ENCODE measurements around the gene RASL12.
"Not testable (repeated sequence)": the region's sequence is repeated elsewhere in the genome, so short reads cannot be mapped to it uniquely, and the experiment has no call there.

RASL12 gene

GRCh38 chr15:65028921-65029735, 38.7 kb downstream of the RASL12 start, which contains the start of gene MTFMT:
Gene MTFMT (minus strand): TSS chr15:65029639. CDS start chr15:65029613, 26 bp downstream.
- DNase-seq (ENCODE audit: low read depth, low spot score), result no peak

- DNase-seq (ENCODE audit: low read depth, low spot score), result no peak
Observed at GRCh38 chr15:65028338-65028737, 39.5 kb downstream of the RASL12 start.

- DNase-seq (ENCODE audit: low read depth, low spot score), result no peak
Observed at GRCh38 chr15:65027593-65027992, 40.2 kb downstream of the RASL12 start.

DNA sequence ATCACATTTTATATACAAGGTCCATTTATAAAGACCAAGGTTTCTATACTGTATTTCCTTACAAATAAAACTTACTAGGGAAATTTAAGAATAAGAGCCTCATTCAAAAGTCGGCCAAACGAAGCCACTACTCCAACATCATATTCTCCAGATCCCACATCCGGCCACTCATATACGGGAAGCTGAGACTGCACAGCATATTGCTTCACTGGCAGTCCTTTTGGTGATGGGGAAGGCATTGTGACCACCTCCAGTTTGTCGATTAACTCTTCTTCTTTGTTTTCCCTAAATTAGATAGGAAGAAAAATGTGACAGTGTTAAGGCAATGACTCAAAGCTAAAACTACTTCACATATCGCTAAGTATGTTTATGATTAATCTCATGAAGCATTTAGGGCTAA, 41.0 kb downstream of the RASL12 start:
- DNase-seq (ENCODE audit: low read depth, low spot score), result no peak

GRCh38 chr15:65021488-65021887, 46.3 kb downstream of the RASL12 start:
- DNase-seq (ENCODE audit: low read depth, low spot score), result no peak

- no peak for DNase-seq (ENCODE audit: low read depth, low spot score)
Observed at GRCh38 chr15:65020419-65020818, 47.4 kb downstream of the RASL12 start.

DNA sequence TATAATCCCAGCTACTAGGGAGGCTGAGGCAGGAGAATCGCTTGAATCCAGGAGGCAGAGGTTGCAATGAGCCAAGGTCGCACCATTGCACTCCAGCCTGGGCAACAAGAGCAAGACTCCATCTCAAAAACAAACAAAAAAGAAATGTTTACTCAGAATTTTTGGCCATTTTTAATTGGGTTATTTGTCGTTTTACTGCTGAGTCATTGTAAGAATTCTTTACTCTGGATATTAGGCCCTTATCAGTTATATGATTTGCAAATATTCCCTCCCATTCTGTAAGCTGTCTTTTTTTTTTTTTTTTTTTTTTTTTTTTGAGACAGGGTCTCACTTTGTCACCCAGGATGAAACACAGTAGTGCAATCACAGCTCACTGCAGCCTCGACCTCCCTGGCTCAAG, 56.6 kb downstream of the RASL12 start:
- DNase-seq (ENCODE audit: low read depth, low spot score), result not testable (repeated sequence)

DNA sequence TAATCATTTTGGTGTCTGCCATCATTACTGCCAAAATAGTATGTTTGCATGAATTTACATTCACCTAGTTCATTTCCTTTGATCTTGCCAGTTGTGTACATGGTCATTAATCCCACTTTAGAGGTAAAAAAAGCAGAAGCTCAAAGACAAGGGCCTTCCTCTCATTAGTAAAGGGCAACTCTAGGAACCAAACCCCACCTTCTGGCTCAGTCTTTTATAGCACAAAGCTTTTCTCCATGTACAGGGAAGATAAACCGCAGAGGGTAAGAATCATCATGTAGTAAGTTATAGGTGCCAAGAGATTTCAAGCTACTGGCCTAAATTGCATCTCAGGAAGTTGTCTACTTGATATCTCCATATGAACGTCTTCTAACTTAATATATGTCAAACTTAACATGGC, 58.8 kb downstream of the RASL12 start:
- no peak for DNase-seq (ENCODE audit: low read depth, low spot score)

DNA sequence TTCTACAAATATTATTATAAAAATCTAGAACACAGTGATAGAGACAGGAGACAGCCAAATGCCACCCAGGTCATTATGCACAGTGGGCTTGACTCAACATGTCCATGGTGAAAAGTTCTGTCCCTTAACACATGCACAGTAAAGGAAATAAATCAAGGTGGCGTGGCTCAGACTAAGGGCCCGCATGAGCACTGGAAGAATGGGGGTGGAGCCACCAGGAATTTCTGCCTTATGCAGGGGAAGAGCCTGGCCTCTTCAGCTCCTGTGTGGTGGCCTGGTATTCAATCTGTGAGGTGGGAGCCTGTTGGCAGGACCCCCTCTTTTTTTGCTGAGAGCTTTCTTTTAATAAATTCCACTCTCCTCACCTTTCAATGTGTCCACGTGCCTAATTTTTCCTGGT, 60.9 kb downstream of the RASL12 start:
- DNase-seq (ENCODE audit: low read depth, low spot score), result no peak

- no peak for DNase-seq (ENCODE audit: low read depth, low spot score)
Observed at GRCh38 chr15:65004993-65005392, 62.8 kb downstream of the RASL12 start.
